OCI-M1 (cell line): ENCODE results near the gene USP16.

Experiments
- DNase-seq: peaks from one replicate; lab custom pipeline; 2025; lab: John Stamatoyannopoulos, UW

USP16 gene

DNA sequence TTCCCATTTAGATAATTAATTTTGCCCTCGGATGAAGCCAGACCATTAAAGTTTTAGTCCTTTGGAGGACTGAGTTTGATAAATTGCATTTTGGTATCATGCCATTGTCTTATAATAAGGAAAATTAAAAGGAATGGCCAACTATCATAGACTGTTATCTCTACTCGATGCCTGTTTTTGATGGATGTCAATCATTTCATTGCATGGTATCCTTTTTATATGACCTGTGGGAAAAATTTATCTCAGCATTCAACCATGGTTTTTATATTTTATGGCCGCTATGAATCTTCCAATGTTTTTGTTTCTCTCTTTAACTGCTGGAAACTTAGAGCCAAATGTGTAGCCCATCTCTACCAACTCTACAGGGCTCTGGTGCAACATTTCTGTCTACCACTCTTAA lies 58.8 kb downstream of the USP16 start:
- no peak for DNase-seq

DNA sequence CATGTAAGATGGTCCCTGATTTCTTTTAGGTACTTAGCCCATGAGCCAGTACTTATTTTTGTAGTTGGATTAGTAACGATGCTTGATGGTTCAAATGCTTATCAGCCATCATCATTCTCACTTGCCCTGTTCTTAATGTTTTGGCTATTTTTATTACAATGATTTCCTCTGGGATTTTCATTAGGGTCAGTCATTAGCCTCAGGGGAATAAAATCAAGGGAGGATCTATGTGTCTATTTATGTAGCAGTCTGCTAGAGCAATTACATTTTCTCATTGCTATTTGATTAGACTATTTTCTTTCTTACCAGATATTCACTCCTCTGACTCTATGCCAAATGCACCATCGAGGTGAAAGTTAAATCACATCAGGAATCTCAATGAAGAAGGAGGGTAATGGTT lies 59.9 kb downstream of the USP16 start:
- no peak for DNase-seq

DNA sequence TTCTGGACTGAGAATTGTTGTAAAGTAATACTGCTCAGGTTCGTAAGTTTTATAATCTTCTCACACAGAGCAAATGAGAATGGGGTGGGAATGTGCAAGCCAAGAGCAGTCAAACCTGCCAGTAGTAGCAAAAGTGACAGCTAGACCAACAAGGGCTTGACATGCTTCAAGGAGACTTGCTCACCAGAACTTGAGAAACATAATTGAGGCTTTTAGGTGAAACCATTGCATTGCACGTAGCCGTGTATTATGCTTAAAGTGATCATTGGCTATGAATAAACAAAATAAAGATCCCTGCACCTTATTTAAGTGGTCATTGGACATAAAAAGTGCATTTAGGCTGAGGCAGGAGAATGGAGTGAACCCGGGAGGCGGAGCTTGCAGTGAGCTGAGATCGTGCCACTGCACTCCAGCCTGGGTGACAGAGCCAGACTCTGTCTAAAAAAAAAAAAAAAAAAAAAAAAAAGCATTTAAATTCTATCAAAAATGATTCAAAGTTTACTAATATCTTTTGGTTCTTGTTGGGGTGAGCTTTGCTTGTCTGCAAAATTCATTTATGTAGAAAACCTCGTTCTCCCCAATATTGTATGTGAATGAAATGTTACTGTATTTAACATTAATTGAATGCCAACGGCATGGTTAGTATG lies 60.8 kb downstream of the USP16 start:
- no peak for DNase-seq

DNA sequence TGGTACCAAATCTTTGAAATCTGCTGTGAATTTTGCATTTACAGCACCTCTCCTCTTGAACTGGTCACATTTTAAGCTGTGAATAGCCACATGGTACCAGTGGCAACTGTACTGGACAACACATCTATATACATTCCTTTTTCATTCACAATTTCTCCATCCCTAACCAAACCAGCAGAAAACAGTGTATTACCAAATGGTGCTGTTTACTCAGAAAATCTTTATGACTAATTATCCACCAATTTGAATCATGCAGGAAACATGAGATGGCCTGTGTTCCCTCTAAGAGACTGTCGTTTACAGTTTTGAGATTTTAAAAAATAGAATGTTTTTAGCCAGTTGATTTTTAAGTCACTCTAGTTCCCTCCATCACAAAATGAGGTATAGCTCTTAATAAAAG lies 66.6 kb downstream of the USP16 start:
- DNase-seq, result no peak

DNA sequence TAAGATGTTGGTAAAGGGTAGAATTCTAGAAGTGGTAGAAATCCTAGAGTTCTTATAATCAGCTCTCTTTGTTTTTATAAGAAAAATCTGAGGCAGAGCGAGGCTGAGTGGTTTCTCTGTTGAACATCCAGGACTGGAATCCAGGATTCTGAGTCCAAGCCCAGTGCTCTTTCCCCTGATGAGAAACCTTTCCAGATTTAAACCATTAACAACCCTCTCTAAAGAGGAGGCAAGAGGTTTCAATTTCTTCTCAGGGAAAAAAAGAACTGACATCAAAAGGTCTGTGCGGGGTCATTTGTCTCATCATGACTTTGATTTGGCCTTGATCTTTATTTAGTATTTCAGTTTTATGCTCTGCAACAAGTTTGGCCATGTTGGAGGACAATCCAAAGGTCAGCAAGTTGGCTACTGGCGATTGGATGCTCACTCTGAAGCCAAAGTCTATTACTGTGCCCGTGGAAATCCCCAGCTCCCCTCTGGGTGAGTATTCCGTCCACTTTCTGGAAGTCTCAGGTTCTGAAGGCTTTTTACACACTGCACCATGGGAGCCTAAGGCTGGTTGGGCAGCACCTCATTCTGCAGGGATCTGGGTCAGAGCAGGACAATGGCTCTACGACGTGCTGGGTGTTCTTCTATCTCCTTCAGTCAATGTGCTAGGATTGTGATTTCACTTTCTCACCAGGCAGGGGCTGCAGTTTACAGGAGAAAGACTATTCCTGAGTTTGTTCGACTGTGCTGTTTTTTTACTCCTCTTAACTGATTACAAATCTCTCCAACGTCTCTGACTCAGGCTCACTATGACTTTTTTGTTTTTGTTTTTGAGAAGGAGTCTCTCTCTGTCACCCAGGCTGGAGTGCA lies 67.9 kb downstream of the USP16 start:
- DNase-seq, result no peak

DNA sequence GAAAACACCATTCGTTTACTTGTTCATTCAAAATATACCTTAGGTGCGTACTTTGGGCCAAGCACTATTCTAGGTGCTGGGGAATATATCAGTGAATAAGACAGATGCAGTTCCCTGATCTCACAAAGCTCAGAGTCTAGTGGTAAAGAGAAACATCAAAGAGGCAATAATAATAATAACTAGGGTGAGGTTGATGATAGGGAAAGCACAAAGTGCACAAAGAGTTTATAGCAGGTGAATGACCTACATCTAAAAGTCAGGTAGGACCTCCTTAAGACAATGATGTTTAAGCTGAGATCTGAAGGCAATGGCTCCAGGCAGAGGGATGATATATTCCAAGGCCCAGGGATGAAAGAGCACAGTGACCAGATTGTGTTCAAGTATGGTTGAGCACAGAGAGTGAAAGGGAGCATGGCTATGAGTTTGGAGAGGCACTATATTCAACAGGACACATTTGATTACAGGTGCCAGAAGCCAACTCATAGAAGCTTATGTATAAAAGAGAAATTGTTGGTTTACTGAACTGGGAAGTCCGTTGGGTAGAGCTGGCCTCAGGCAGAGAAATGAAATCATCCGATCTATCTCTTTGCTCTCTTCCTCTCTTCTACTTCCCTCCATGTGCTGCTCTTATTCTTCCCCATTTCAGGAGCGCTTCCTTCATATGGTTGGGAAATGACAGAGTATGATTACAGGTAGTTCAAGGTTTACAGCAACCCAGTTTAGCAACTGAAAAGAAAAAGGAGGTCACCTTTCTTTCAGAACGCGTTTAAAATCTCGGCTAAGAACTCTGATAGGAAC lies 71.9 kb downstream of the USP16 start:
- no peak for DNase-seq

DNA sequence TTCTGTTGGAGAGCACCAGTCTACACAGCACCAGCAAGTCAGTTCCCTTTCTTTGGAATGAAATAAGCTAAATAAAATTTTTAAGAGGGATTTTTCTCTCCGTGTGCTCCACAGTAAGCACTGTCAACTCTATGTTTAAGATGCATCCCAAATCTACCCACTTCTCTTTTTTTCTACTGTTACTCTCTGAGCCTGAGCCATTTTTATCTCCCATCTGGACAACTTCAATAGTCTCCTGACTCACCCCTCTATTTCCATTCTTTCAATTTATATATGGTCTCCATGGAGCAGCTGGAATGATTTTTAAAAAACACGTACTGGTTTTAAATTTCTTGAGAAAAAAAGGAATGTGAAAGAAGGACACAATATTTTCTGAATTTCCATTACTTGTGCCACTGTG lies 73.7 kb downstream of the USP16 start:
- peak; percentile 38 for DNase-seq

DNA sequence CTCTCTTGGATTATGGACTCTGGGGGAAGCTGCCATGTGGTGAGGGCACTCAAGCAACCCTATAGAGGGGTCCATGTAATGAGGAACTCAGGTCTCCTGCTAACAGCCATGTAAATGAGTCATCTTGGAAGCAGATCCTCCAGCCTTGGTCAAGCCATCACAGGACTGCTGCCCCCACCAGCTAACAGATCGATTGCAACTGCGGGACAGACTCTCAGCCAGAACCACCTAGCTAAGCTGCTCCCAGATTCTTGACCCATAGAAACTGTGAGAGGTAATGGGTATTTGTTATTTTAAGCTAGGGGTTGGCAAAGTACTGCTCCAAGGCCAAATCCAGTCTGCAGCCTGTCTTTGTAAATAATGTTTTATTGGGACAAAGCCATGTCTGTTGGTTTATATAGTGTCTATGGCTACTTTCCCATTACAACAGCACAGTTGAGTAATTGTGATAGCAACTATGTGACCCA lies 78.4 kb downstream of the USP16 start:
- no peak for DNase-seq
